B cell (primary cell): Measurements from ENCODE around the gene CAP2. TPM values are rescaled to one million over a fixed set of nuclear protein-coding genes. Genes with fewer than 3 reads are reported as not detected.

ENCODE experiments used
- ATAC-seq: fragments of 200-7000 bp; cut with Tn5 transposase; one replicate; pipeline ENCODE4 v1.10.0; 2021; ENCODE audit warnings: low read depth, mild to moderate bottlenecking, moderate number of reproducible peaks, moderate library complexity
- CTCF ChIA-PET: fragments of 350-600 bp; sonication (Branson Sonifier 250); formaldehyde crosslinking; loops from one replicate; lab custom pipeline; 2021; ENCODE audit warnings: antibody characterized with exemption, inconsistent platforms; lab: Charles Lee
- POLR2A ChIA-PET: fragments of 350-600 bp; sonication (Branson Sonifier 250); formaldehyde crosslinking; loops from one replicate; lab custom pipeline; 2021; ENCODE audit warnings: antibody characterized with exemption; lab: Charles Lee
- DNase-seq: peaks from one replicate; pipeline ENCODE4 v3.0.0; 2013
- H2AFZ ChIP-seq: 2 replicates; pipeline ENCODE4 v1.6.1; 2012; ENCODE audit warnings: mild to moderate bottlenecking, low read depth, low read length; ENCODE audit not compliant: insufficient read depth, poor library complexity, severe bottlenecking
- H3K27ac ChIP-seq, 2 donors: 1 replicate in 1 of 2; 2 replicates in 1 of 2; pipeline ENCODE4 v1.5.1; 2012 to 2013; ENCODE audit warnings: low read length in 2 of 2, mild to moderate bottlenecking in 2 of 2, moderate library complexity in 1 of 2
- H3K27me3 ChIP-seq, 4 experiments: fragments of 200-600 bp in 1 of 4; sonication (generic) in 1 of 4; replicated peaks in 1 of 4; 1 replicate in 2 of 4; 2 replicates in 2 of 4; pipeline versions ENCODE4 v1.6.1 to v1.7.0; 2013 to 2016; ENCODE audit warnings: low read length in 3 of 4, mild to moderate bottlenecking in 2 of 4, mixed read lengths in 1 of 4, moderate library complexity in 1 of 4; ENCODE audit not compliant: insufficient read depth in 4 of 4, control insufficient read depth in 3 of 4; ENCODE audit errors: control extremely low read depth in 1 of 4
- H3K36me3 ChIP-seq, 2 experiments: replicated peaks in 1 of 2; 1 replicate in 1 of 2; 2 replicates in 1 of 2; pipeline versions ENCODE4 v1.6.1 to v1.7.1; 2013; ENCODE audit warnings: low read length in 1 of 2; ENCODE audit not compliant: insufficient read depth in 2 of 2, control insufficient read depth in 1 of 2; ENCODE audit errors: control extremely low read depth in 1 of 2, extremely low read depth in 1 of 2
- H3K4me1 ChIP-seq, 2 donors: fragments of 200-600 bp in 1 of 2; sonication (generic) in 1 of 2; 1 replicate in 1 of 2; 2 replicates in 1 of 2; pipeline versions ENCODE4 v1.5.1 to v1.6.1; 2013 to 2017; ENCODE audit warnings: low read length in 2 of 2; ENCODE audit not compliant: control insufficient read depth in 2 of 2, insufficient read depth in 2 of 2
- H3K4me2 ChIP-seq: replicated peaks from 2 replicates; pipeline ENCODE3; 2012; ENCODE audit warnings: mild to moderate bottlenecking, low read depth, low read length; ENCODE audit not compliant: poor library complexity, severe bottlenecking
- H3K4me3 ChIP-seq, 5 experiments: fragments of 200-600 bp in 1 of 5; sonication (generic) in 1 of 5; 1 replicate in 3 of 5; 2 replicates in 2 of 5; pipeline versions ENCODE4 v1.5.1 to v1.7.0; 2011 to 2016; ENCODE audit warnings: low read length in 4 of 5, mild to moderate bottlenecking in 4 of 5, low read depth in 2 of 5, control low read depth in 1 of 5, moderate library complexity in 1 of 5; ENCODE audit not compliant: insufficient read depth in 1 of 5; ENCODE audit errors: control extremely low read depth in 1 of 5, extremely low read depth in 1 of 5
- H3K79me2 ChIP-seq: fragments of 200-600 bp; sonication (generic); one replicate; pipeline ENCODE4 v1.6.0; 2016; ENCODE audit warnings: low read length; ENCODE audit not compliant: control insufficient read depth, insufficient read depth
- H3K9ac ChIP-seq: fragments of 200-600 bp; sonication (generic); 2 replicates; pipeline ENCODE4 v1.6.1; 2017; ENCODE audit warnings: mild to moderate bottlenecking, low read length, moderate library complexity
- H3K9me3 ChIP-seq, 3 donors: one replicate each; pipeline versions ENCODE4 v1.6.1 to v1.7.1; 2013; ENCODE audit warnings: low read length in 2 of 3; ENCODE audit not compliant: control insufficient read depth in 2 of 3, insufficient read depth in 1 of 3; ENCODE audit errors: control extremely low read depth in 1 of 3
- H4K20me1 ChIP-seq: 2 replicates; pipeline ENCODE4 v1.6.0; 2012; ENCODE audit warnings: mild to moderate bottlenecking, low read length; ENCODE audit not compliant: insufficient read depth, control insufficient read depth, poor library complexity, severe bottlenecking
- H3K27ac Mint-ChIP-seq: one replicate; pipeline ENCODE4 v1.8.0; 2021; ENCODE audit warnings: mixed read lengths
- H3K27me3 Mint-ChIP-seq: one replicate; pipeline ENCODE4 v1.8.0; 2021; ENCODE audit warnings: mixed read lengths
- H3K4me1 Mint-ChIP-seq: one replicate; pipeline ENCODE4 v1.8.0; 2021; ENCODE audit warnings: mixed read lengths
- H3K4me3 Mint-ChIP-seq: one replicate; pipeline ENCODE4 v1.8.0; 2021; ENCODE audit warnings: mixed read lengths
- H3K9me3 Mint-ChIP-seq: one replicate; pipeline ENCODE4 v1.8.0; 2022; ENCODE audit warnings: mixed read lengths; ENCODE audit not compliant: insufficient read depth
- CTCF ChIP-seq: fragments of 200-600 bp; IDR thresholded peaks from one replicate; pipeline ENCODE4 v1.8.0; 2022; ENCODE audit warnings: antibody characterized with exemption, mild to moderate bottlenecking
- EZH2 ChIP-seq: IDR thresholded peaks from 2 replicates; pipeline ENCODE4 v1.6.1; 2012; ENCODE audit warnings: borderline replicate concordance, low read depth, mild to moderate bottlenecking, moderate library complexity, low read length; ENCODE audit not compliant: insufficient read depth, poor library complexity, severe bottlenecking
- WGBS: methylation state at CpG from one replicate; pipeline ENCODE4 v1.1.5; 2013; ENCODE audit warnings: missing lambda C conversion rate; ENCODE audit not compliant: insufficient coverage; 5-methylcytosine and 5-hydroxymethylcytosine counted together
- intact Hi-C: fragments of 100-400 bp; cut with micrococcal nuclease; formaldehyde crosslinking; loops from one replicate; pipeline ENCODE4 v1.10.0; 2022
- polyA plus RNA-seq: library from polyadenylated mRNA; depleted of rRNA; stranded (reverse); fragments of >200 nt; gene quantifications from 2 replicates; pipeline ENCODE4 v1.2.3, GENCODE V29; 2012
- total RNA-seq, 2 donors: library from RNA; stranded (reverse); fragments of 120-200 nt in 1 of 2; gene quantifications; 1 replicate in 1 of 2; 2 replicates in 1 of 2; pipeline versions ENCODE4 v1.2.3 to v1.2.4, GENCODE V29; 2013 to 2022

The CAP2 gene
- total and polyA plus RNA-seq, 2 donors (not counting 1 experiment from before 2014, with no cell fraction given): not detected

DNA sequence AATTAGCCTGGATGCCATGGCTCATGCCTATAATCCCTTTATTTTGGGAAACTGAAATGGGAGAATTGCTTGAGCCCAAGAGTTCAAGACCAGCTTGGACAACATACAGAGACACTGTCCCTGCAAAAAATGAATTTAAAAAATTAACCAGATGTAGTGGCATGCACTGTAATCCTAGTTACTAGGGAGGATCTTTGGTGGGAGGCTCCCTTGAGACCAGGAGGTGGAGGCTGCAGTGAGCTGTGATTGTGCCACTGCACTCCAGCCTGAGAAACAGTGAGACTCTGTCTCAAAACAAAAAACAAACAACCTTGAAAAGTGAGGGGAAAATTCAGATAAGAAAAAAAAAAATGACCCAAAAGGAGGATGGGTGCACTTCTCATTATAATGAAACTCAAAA, 23.4 kb downstream of the CAP2 start:
- intact Hi-C loops: no loop called here
- ChIA-PET POLR2A (no interaction called here), CTCF (no interaction called here)
- Mint-ChIP-seq H3K27me3 (peaks cover 20% of the 10 kb centered on the region), H3K4me3 (no peak overlapping the region), H3K4me1 (no peaks in the 10 kb centered on the region), H3K9me3 (no peaks in the 10 kb centered on the region), H3K27ac (no peak overlapping the region)
- no peak overlapping the region for H3K4me2 ChIP-seq
- no peak overlapping the region for H2AFZ ChIP-seq
- no peaks in the 10 kb centered on the region for H3K36me3 ChIP-seq
- no peak for ATAC-seq
- TF ChIP-seq EZH2 (no peak), CTCF (no peak)
- no peaks in the 10 kb centered on the region for H3K4me1 ChIP-seq
- no peaks in the 10 kb centered on the region for H3K27me3 ChIP-seq
- H3K79me2 ChIP-seq: no peaks in the 10 kb centered on the region
- H3K4me3 ChIP-seq: no peak overlapping the region
- no peaks in the 10 kb centered on the region for H4K20me1 ChIP-seq
- no peak overlapping the region for H3K27ac ChIP-seq
- H3K9ac ChIP-seq: no peak overlapping the region
- DNase-seq: no peak
- H3K9me3 ChIP-seq: peaks cover 0 to 3% (median 0%) of the 10 kb centered on the region in 3 donors

DNA sequence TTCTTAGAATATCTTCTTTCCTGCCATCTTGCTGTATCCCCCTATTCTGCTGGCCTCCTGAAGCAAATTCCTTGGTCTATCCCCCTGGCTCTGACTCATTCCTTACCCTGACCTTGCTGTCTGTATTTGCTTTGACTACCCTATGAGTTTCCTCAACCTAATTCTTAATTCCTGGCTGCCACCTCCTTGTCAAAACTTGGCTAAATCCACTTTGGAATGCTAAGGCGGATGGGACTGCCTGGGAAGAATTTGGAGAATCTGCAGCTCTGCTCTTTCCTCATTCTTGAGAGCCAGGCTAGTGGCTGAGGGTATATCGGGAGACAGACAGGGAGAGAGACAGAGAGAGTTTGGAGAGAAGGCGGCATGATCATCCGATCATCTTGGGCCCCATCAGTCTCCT, 24.4 kb downstream of the CAP2 start:
- Mint-ChIP-seq H3K4me3 (no peak overlapping the region), H3K9me3 (no peaks in the 10 kb centered on the region), H3K27ac (no peak overlapping the region), H3K4me1 (no peaks in the 10 kb centered on the region), H3K27me3 (peaks cover 17% of the 10 kb centered on the region)
- Histone ChIP-seq H3K36me3 (no peaks in the 10 kb centered on the region), H3K9ac (no peak overlapping the region), H3K4me3 (no peak overlapping the region), H3K27ac (no peak overlapping the region), H3K79me2 (no peaks in the 10 kb centered on the region), H4K20me1 (no peaks in the 10 kb centered on the region), H3K9me3 (no peaks in the 10 kb centered on the region), H3K4me1 (no peaks in the 10 kb centered on the region), H3K27me3 (no peaks in the 10 kb centered on the region), H2AFZ (no peak overlapping the region), H3K4me2 (no peak overlapping the region)
- DNase-seq (no peak), ATAC-seq (no peak)
- 89% methylated on average over 2 of the region's 4 CpGs for WGBS
- intact Hi-C loops: no loop called here
- no peak for TF ChIP-seq EZH2
- TF ChIP-seq CTCF: no peak
- ChIA-PET CTCF (no interaction called here), POLR2A (no interaction called here)
